Measurements from ENCODE around the gene SPRR4. TPM values are rescaled to one million over a fixed set of nuclear protein-coding genes. Genes with fewer than 3 reads are reported as not detected.

Gene SPRR4
- total RNA-seq, 5 donors from 2014 or later (not counting 1 experiment from before 2014, with no cell fraction given): not detected

DNA sequence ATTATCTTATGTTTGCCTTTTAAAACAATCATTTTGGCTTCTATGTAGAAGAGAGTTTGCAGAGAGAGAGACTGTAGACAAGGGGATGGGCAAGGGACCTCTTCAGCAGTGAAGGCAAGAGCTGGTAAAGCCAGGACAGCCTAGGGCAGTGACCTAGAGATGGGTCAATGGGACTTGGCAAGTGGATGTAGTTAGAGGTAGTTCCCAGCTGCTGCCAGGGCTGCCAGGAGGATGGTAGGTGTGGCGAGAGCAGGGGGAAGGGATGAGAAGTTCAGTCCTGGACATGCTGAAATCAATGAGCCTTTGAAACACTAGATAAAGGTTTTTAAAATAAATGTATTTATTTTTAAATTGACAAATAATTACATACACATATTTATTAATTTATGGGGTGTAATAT lies 29.8 kb upstream of the SPRR4 start:
- H3K9me3 Mint-ChIP-seq: no peaks in the 10 kb centered on the region
- DNase-seq: no peak
- no peaks in the 10 kb centered on the region for H3K36me3 Mint-ChIP-seq
- Histone ChIP-seq H3K4me1 (ENCODE audit: control insufficient read depth in 1 of 2, extremely low read depth in 1 of 2, insufficient read depth in 2 of 2, low read length in 2 of 2) (no peaks in the 10 kb centered on the region), H3K27ac (ENCODE audit: low read length) (no peak overlapping the region), H3K9me3 (no peaks in the 10 kb centered on the region), H3K36me3 (ENCODE audit: control insufficient read depth in 2 of 2, extremely low read depth in 1 of 2, insufficient read depth in 1 of 2, low read length in 1 of 2) (no peaks in the 10 kb centered on the region), H3K27me3 (replicated peaks in 1 of 2; ENCODE audit: control insufficient read depth in 2 of 2, extremely low read depth in 1 of 2, insufficient read depth in 2 of 2, low read length in 1 of 2) (peaks cover 0 to 2% of the 10 kb centered on the region in 2 experiments), H3K4me3 (ENCODE audit: control insufficient read depth in 1 of 2, extremely low read depth in 1 of 2, low read length in 1 of 2) (no peak overlapping the region)
- ATAC-seq (replicated peaks in 1 of 4): no peak
- 100% methylated on average over 1 of the region's 1 CpG for WGBS (ENCODE audit: insufficient coverage)
- H3K4me1 Mint-ChIP-seq: no peaks in the 10 kb centered on the region
- ChIA-PET CTCF (no interaction called here), POLR2A (no interaction called here)
- no peak overlapping the region for H3K4me3 Mint-ChIP-seq
- H3K27ac Mint-ChIP-seq: no peak overlapping the region
- peaks cover 6 to 10% of the 10 kb centered on the region in 2 donors for H3K27me3 Mint-ChIP-seq

DNA sequence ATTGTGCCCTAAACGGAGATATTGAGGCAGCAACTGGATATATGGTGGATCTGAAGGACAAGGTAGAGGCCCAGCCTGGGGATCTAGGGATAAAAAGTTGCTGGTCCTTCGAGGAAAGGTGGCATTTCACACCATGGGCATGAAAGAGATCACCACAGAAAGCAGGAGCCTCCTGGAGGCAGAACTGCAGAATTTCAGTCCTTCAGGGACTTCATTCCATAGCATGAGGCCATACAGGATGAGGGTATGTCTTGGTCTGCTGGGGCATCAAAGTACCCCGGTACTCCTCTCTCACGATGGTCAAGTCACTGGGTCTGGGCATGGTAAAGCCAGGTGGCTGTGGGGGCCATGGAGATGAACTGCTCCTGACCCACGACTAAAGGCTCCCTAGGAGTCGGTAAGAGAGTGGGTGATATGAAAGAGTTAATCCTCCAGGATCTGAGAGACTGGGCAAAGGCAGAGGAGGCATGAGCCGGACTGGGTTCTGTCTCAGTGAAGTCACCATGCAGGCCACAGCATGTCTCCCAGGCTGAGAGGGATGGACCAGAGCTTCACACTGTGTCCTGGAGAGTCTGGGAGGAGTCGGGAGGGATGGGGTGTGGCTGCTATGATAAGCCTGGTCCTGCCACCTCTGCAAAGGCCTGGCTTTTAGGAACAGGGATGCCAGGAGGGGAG lies 29.3 kb upstream of the SPRR4 start:
- H3K4me1 Mint-ChIP-seq: no peaks in the 10 kb centered on the region
- H3K27ac Mint-ChIP-seq: no peak overlapping the region
- Histone ChIP-seq H3K27ac (ENCODE audit: low read length) (no peak overlapping the region), H3K36me3 (ENCODE audit: control insufficient read depth in 2 of 2, extremely low read depth in 1 of 2, insufficient read depth in 1 of 2, low read length in 1 of 2) (no peaks in the 10 kb centered on the region), H3K9me3 (no peaks in the 10 kb centered on the region), H3K4me3 (ENCODE audit: control insufficient read depth in 1 of 2, extremely low read depth in 1 of 2, low read length in 1 of 2) (no peak overlapping the region), H3K27me3 (replicated peaks in 1 of 2; ENCODE audit: control insufficient read depth in 2 of 2, extremely low read depth in 1 of 2, insufficient read depth in 2 of 2, low read length in 1 of 2) (peaks cover 0 to 3% of the 10 kb centered on the region in 2 experiments), H3K4me1 (ENCODE audit: control insufficient read depth in 1 of 2, extremely low read depth in 1 of 2, insufficient read depth in 2 of 2, low read length in 2 of 2) (no peaks in the 10 kb centered on the region)
- no peaks in the 10 kb centered on the region for H3K36me3 Mint-ChIP-seq
- 78% methylated on average over 4 of the region's 8 CpGs for WGBS (ENCODE audit: insufficient coverage)
- H3K9me3 Mint-ChIP-seq: no peaks in the 10 kb centered on the region
- H3K4me3 Mint-ChIP-seq: no peak overlapping the region
- CTCF ChIA-PET: no interaction called here
- ATAC-seq (replicated peaks in 1 of 4) (no peak), DNase-seq (no peak)
- POLR2A ChIA-PET: no interaction called here
- peaks cover 10 to 13% of the 10 kb centered on the region in 2 donors for H3K27me3 Mint-ChIP-seq

DNA sequence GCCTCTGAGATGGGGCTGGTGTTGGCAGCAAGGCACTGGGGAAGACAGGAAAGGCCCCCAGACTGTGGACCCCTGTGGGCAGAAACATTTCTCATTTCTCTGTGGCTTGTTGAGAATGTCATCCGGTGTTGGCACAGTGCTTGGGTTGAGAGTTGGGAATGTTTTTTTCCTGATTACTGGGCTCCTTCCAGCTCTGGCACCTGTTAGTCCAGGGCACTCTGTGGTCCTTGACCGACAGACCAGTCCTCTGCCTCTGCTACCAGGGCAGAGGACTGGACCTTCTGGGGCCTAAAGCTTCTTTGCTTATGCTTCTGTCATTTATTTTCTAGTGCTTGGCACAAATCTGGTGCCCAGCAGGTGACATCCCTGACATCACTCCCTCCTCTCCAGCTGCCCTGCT lies 28.3 kb upstream of the SPRR4 start:
- CTCF ChIA-PET: no interaction called here

DNA sequence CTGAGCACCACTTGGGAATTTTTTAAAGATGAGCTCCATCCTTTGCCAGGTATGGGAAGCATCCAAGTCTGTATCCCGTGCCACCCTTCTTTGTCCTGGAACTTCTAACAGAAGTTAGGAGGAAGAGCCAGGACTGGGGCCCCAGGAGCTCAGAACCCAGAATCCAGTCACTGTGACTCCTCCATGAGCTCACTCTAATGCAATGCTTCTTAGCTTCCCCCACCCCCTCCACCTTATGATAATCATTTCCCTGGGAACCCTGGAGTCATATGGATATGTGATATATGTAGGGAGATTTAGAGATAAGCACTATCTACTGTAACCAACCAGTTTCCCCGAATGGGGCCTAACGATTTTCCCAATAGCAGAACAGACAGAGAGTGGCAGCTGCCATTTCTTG lies 24.2 kb upstream of the SPRR4 start:
- ChIA-PET CTCF (no interaction called here), POLR2A (no interaction called here)
- peaks cover 0 to 19% of the 10 kb centered on the region in 2 experiments for H3K27me3 ChIP-seq (replicated peaks in 1 of 2; ENCODE audit: control insufficient read depth in 2 of 2, extremely low read depth in 1 of 2, insufficient read depth in 2 of 2, low read length in 1 of 2)
- no peaks in the 10 kb centered on the region for H3K9me3 ChIP-seq
- no peaks in the 10 kb centered on the region for H3K36me3 Mint-ChIP-seq
- no peaks in the 10 kb centered on the region for H3K4me1 ChIP-seq (ENCODE audit: control insufficient read depth in 1 of 2, extremely low read depth in 1 of 2, insufficient read depth in 2 of 2, low read length in 2 of 2)
- no peaks in the 10 kb centered on the region for H3K4me1 Mint-ChIP-seq
- no peak overlapping the region for H3K27ac Mint-ChIP-seq
- no peak overlapping the region for H3K4me3 ChIP-seq (ENCODE audit: control insufficient read depth in 1 of 2, extremely low read depth in 1 of 2, low read length in 1 of 2)
- H3K27ac ChIP-seq (ENCODE audit: low read length): no peak overlapping the region
- no CpG with 5 or more reads among the region's 3 CpGs for WGBS (ENCODE audit: insufficient coverage)
- no peak for DNase-seq
- peaks cover 16 to 25% of the 10 kb centered on the region in 2 donors for H3K27me3 Mint-ChIP-seq
- H3K36me3 ChIP-seq (ENCODE audit: control insufficient read depth in 2 of 2, extremely low read depth in 1 of 2, insufficient read depth in 1 of 2, low read length in 1 of 2): no peaks in the 10 kb centered on the region
- ATAC-seq (replicated peaks in 1 of 4): no peak
- H3K4me3 Mint-ChIP-seq: no peak overlapping the region
- no peaks in the 10 kb centered on the region for H3K9me3 Mint-ChIP-seq

More for the DNA sequence above, 28.3 kb upstream of the SPRR4 start:
- H3K4me1 Mint-ChIP-seq: no peaks in the 10 kb centered on the region
- no peak for DNase-seq
- no peak for ATAC-seq (replicated peaks in 1 of 4)
- H3K4me3 ChIP-seq (ENCODE audit: control insufficient read depth in 1 of 2, extremely low read depth in 1 of 2, low read length in 1 of 2): no peak overlapping the region
- no peak overlapping the region for H3K4me3 Mint-ChIP-seq
- no peaks in the 10 kb centered on the region for H3K36me3 ChIP-seq (ENCODE audit: control insufficient read depth in 2 of 2, extremely low read depth in 1 of 2, insufficient read depth in 1 of 2, low read length in 1 of 2)
- H3K27ac Mint-ChIP-seq: no peak overlapping the region
- 65% methylated on average over 2 of the region's 2 CpGs for WGBS (ENCODE audit: insufficient coverage)
- H3K27me3 ChIP-seq (replicated peaks in 1 of 2; ENCODE audit: control insufficient read depth in 2 of 2, extremely low read depth in 1 of 2, insufficient read depth in 2 of 2, low read length in 1 of 2): peaks cover 0 to 11% of the 10 kb centered on the region in 2 experiments
- no peaks in the 10 kb centered on the region for H3K4me1 ChIP-seq (ENCODE audit: control insufficient read depth in 1 of 2, extremely low read depth in 1 of 2, insufficient read depth in 2 of 2, low read length in 2 of 2)
- POLR2A ChIA-PET: no interaction called here
- H3K9me3 ChIP-seq: no peaks in the 10 kb centered on the region
- peaks cover 10 to 19% of the 10 kb centered on the region in 2 donors for H3K27me3 Mint-ChIP-seq
- H3K36me3 Mint-ChIP-seq: no peaks in the 10 kb centered on the region
- H3K9me3 Mint-ChIP-seq: no peaks in the 10 kb centered on the region
- H3K27ac ChIP-seq (ENCODE audit: low read length): no peak overlapping the region

DNA sequence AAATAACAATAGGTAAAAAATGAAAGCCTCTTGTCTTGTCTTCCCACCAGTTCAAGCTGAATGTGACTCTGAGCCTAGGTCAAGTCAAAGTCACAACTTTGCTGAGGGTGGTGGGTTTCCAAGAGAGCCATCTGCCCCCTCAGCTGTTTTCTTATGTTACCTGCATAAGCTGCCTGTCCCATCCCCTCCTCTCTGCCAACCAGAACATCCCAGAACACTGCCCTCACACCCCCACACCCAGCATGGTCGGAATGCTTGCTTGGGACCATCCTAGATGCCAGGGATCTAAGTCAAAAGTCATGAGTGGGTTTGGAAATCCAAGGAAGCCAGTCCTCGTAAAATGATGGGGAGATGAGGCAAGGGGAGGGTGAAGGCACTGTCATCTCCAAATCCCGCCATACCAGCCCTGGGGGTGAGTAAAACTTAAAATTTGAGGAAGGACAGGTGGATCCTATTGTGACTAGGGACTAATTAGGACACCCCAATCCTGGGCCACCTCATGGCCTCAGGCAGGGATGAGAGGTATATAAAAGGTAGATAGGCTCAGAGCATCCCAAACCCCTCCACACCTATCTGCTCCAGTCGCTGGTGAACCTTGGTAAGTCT lies 23.7 kb upstream of the SPRR4 start, which contains the start of gene SPRR5:
TSS of gene SPRR5 (plus strand) at position 556 of the 606 bp plus-strand sequence. CDS start 1,349 bp downstream, outside the sequence.
- H3K27ac ChIP-seq (ENCODE audit: low read length): no peak within 1 kb of the TSS
- DNase-seq (no peak), ATAC-seq (replicated peaks in 1 of 4) (no peak)
- no peaks in the 10 kb centered on the region for H3K9me3 ChIP-seq
- ChIA-PET CTCF (no interaction called here), POLR2A (no interaction called here)
- Mint-ChIP-seq H3K27ac (no peak within 1 kb of the TSS), H3K36me3 (no peaks in the 10 kb centered on the region), H3K27me3 (peaks cover 18 to 28% of the 10 kb centered on the region in 2 donors), H3K9me3 (no peaks in the 10 kb centered on the region), H3K4me1 (no peaks in the 10 kb centered on the region), H3K4me3 (no peak within 1 kb of the TSS)
- H3K27me3 ChIP-seq (replicated peaks in 1 of 2; ENCODE audit: control insufficient read depth in 2 of 2, extremely low read depth in 1 of 2, insufficient read depth in 2 of 2, low read length in 1 of 2): peaks cover 0 to 19% of the 10 kb centered on the region in 2 experiments
- H3K36me3 ChIP-seq (ENCODE audit: control insufficient read depth in 2 of 2, extremely low read depth in 1 of 2, insufficient read depth in 1 of 2, low read length in 1 of 2): no peaks in the 10 kb centered on the region
- WGBS (ENCODE audit: insufficient coverage): 100% methylated on average over 1 of the region's 4 CpGs
- H3K4me3 ChIP-seq (ENCODE audit: control insufficient read depth in 1 of 2, extremely low read depth in 1 of 2, low read length in 1 of 2): no peak within 1 kb of the TSS
- H3K4me1 ChIP-seq (ENCODE audit: control insufficient read depth in 1 of 2, extremely low read depth in 1 of 2, insufficient read depth in 2 of 2, low read length in 2 of 2): no peaks in the 10 kb centered on the region

DNA sequence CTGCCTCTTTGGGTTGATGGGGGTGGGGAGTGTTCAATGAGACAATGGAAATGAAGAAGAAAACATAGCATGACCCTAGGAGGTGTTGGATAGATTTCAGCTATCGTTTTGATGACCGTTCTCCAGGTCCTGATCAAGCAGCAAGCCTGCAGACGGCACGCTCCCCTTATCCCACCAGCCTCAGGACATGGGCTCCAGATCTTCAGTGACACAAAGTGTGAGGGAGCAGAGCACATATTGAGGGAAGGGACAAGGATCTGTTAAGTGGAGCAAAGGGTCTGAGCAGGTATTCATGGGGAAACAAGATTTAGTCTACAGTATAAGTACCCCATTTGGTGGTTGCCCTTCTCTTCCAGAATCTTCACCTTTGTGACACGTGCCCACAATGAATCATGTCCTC lies 18.7 kb upstream of the SPRR4 start:
- H3K4me1 ChIP-seq (ENCODE audit: control insufficient read depth in 1 of 2, extremely low read depth in 1 of 2, insufficient read depth in 2 of 2, low read length in 2 of 2): no peaks in the 10 kb centered on the region
- no peak for DNase-seq
- H3K27me3 ChIP-seq (replicated peaks in 1 of 2; ENCODE audit: control insufficient read depth in 2 of 2, extremely low read depth in 1 of 2, insufficient read depth in 2 of 2, low read length in 1 of 2): peaks cover 0 to 13% of the 10 kb centered on the region in 2 experiments
- no peaks in the 10 kb centered on the region for H3K4me1 Mint-ChIP-seq
- no peak overlapping the region for H3K4me3 Mint-ChIP-seq
- no CpG with 5 or more reads among the region's 5 CpGs for WGBS (ENCODE audit: insufficient coverage)
- H3K36me3 Mint-ChIP-seq: no peaks in the 10 kb centered on the region
- H3K27me3 Mint-ChIP-seq: peaks cover 18 to 25% of the 10 kb centered on the region in 2 donors
- H3K4me3 ChIP-seq (ENCODE audit: control insufficient read depth in 1 of 2, extremely low read depth in 1 of 2, low read length in 1 of 2): no peak overlapping the region
- no peaks in the 10 kb centered on the region for H3K36me3 ChIP-seq (ENCODE audit: control insufficient read depth in 2 of 2, extremely low read depth in 1 of 2, insufficient read depth in 1 of 2, low read length in 1 of 2)
- H3K27ac Mint-ChIP-seq: no peak overlapping the region
- ATAC-seq (replicated peaks in 1 of 4): no peak
- ChIA-PET POLR2A (no interaction called here), CTCF (no interaction called here)
- no peaks in the 10 kb centered on the region for H3K9me3 Mint-ChIP-seq
- no peak overlapping the region for H3K27ac ChIP-seq (ENCODE audit: low read length)
- H3K9me3 ChIP-seq: no peaks in the 10 kb centered on the region
